ENCODE measurements around the gene ORM2.

DNA sequence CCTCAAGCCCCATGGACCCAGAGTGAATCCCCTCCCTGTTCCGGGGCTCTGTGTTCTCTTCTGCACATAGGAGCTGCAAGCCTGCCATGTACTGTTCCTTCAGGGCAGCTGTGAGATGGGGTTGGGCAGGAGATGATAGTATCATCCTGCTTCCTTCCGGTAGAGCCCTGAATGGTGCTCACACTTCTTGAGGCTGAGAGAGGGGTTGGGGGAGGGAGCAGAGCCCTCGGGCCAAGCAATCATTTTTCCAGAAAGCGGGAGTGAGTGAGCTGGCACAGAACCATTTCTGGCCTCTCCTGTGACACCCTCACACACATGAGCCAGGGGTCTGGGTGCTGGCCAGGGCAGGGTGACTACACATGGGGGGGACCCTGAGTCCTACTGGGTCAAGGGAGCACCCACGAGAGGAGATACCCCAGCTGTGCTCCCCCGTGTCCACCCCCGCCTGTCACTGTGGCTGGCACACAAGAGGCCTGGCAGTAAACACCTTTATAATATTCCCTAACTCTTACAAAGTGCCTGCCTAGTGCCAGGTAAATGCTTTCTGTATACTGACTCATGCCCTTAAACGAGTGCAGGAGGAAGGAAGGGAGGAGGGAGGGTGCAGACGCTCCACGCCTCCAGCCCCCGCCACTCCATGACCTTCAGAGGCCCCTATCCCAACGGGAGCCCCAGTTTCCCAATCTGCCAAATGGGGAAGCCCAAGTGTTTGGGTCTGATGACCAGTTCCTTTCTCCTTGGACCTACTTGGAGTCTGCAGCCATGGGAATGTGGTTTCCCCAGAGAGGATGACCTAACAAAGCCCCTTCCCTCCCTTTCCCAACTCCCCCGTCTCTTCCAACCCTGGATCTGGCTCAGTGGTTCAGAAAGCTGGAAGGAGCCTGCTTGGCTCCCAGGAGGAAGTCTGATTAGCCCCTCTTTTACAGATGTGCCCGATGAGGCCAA, 42.6 kb downstream of the ORM2 start:
- no peak for TF ChIP-seq YY1 (IDR thresholded peaks at IDR 0.05; ENCODE audit: insufficient read depth, insufficient read length)
- no peak for TF ChIP-seq SUZ12 (IDR thresholded peaks at IDR 0.05; ENCODE audit: extremely low read depth, insufficient read depth, insufficient read length)
- TF ChIP-seq ZNF274 (IDR thresholded peaks at IDR 0.05; ENCODE audit: low read depth, low read length), result no peak
